ENCODE data around the gene TEP1.
"Not testable (repeated sequence)": the region's sequence is repeated elsewhere in the genome, so short reads cannot be mapped to it uniquely, and the experiment has no call there.

The TEP1 gene

DNA sequence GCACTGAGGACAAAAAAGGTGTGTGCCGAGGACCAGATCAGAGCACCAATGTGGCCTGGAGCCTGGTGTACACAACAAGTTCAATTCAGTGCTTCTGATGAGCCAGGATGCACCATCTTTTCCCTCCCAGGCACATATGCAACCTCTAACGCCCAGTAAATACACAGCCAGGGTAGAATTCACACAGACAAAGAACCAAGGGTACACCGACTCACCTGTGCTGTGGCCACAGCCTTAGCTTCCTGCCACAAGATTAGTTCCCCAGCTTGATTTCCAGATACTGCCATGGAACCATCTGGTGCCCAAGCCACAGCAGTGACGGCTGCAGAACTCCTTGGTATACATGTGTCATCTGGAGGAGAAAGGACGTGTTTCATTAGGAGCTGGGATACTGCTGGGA is 40.5 kb downstream of the TEP1 start:
- DNase-seq (ENCODE audit: low read depth), result no peak
- TF ChIP-seq, protein P1, sequence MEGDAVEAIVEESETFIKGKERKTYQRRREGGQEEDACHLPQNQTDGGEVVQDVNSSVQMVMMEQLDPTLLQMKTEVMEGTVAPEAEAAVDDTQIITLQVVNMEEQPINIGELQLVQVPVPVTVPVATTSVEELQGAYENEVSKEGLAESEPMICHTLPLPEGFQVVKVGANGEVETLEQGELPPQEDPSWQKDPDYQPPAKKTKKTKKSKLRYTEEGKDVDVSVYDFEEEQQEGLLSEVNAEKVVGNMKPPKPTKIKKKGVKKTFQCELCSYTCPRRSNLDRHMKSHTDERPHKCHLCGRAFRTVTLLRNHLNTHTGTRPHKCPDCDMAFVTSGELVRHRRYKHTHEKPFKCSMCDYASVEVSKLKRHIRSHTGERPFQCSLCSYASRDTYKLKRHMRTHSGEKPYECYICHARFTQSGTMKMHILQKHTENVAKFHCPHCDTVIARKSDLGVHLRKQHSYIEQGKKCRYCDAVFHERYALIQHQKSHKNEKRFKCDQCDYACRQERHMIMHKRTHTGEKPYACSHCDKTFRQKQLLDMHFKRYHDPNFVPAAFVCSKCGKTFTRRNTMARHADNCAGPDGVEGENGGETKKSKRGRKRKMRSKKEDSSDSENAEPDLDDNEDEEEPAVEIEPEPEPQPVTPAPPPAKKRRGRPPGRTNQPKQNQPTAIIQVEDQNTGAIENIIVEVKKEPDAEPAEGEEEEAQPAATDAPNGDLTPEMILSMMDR (IDR thresholded peaks at IDR 0.05; ENCODE audit: control insufficient read depth, insufficient read depth, low read depth, low read length, missing control alignments), result no peak
- H3K4me3 ChIP-seq (ENCODE audit: control insufficient read depth, low read depth, low read length), result no peak overlapping the region

GRCh38 chr14:20365928-20366327 is 47.4 kb downstream of the TEP1 start:
- DNase-seq (ENCODE audit: low read depth), result no peak
- TF ChIP-seq, protein P1 (IDR thresholded peaks at IDR 0.05; ENCODE audit: control insufficient read depth, insufficient read depth, low read depth, low read length, missing control alignments), result no peak

DNA sequence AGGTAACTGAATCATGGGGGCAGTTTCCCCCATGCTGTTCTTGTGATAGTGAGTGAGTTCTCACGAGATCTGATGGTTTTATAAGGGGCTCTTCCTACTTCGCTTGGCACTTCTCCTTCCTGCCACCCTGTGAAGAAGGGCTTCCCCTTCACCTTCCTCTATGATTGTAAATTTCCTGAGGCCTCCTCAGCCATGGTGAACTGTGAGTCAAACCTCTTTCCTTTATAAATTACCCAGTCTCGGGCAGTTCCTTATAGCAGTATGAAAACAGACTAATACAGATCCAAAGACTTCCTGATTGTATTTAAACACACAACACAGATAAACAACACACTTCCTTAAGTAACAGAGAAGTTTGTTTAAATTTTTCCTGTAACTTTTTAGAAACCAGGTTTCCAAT is 54.8 kb downstream of the TEP1 start:
- H3K4me3 ChIP-seq (ENCODE audit: control insufficient read depth, low read depth, low read length); DNase-seq (ENCODE audit: low read depth): not testable (repeated sequence)

More at GRCh38 chr14:20365928-20366327, 47.4 kb downstream of the TEP1 start:
- no peak overlapping the region for H3K4me3 ChIP-seq (ENCODE audit: control insufficient read depth, low read depth, low read length)

- TF ChIP-seq, protein P1 (IDR thresholded peaks at IDR 0.05; ENCODE audit: control insufficient read depth, insufficient read depth, low read depth, low read length, missing control alignments), result no peak
- H3K4me3 ChIP-seq (ENCODE audit: control insufficient read depth, low read depth, low read length), result no peak overlapping the region
- DNase-seq (ENCODE audit: low read depth), result no peak
Measured at GRCh38 chr14:20356422-20356821, 56.9 kb downstream of the TEP1 start.

DNA sequence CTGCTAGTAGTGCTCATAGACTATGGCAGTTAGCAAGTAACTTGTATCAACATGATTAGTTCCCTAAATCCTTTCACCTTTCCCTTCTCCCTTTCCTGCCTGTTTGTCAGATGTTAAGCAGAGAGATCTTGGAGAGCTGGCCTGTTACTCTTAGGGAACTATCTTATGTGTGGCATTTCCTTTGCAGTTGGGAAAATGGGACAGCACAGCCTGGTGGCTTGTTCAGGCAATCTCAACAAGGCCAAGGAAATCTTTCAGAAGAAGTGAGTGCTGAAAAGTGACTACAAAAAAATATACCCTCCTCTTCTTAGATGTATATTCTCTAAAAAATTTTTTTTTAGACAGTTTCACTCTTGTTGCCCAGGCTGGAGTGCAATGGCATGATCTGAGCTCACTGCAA is 62.4 kb downstream of the TEP1 start:
- H3K4me3 ChIP-seq (ENCODE audit: control insufficient read depth, low read depth, low read length), result no peak overlapping the region
- no peak for DNase-seq (ENCODE audit: low read depth)
- TF ChIP-seq, protein P1 (IDR thresholded peaks at IDR 0.05; ENCODE audit: control insufficient read depth, insufficient read depth, low read depth, low read length, missing control alignments), result peak; percentile 28

GRCh38 chr14:20350282-20350681 is 63.0 kb downstream of the TEP1 start:
- no peak overlapping the region for H3K4me3 ChIP-seq (ENCODE audit: control insufficient read depth, low read depth, low read length)
- TF ChIP-seq, protein P1 (IDR thresholded peaks at IDR 0.05; ENCODE audit: control insufficient read depth, insufficient read depth, low read depth, low read length, missing control alignments), result no peak
- no peak for DNase-seq (ENCODE audit: low read depth)

GRCh38 chr14:20347747-20348146 is 65.6 kb downstream of the TEP1 start:
- TF ChIP-seq, protein P1 (IDR thresholded peaks at IDR 0.05; ENCODE audit: control insufficient read depth, insufficient read depth, low read depth, low read length, missing control alignments), result no peak
- H3K4me3 ChIP-seq (ENCODE audit: control insufficient read depth, low read depth, low read length), result no peak overlapping the region
- no peak for DNase-seq (ENCODE audit: low read depth)

All from AG09309 (cell line).